Tibial nerve (tissue), 3 donors: ENCODE results near the gene PKNOX2.

Source experiments
- POLR2A ChIP-seq, 2 donors: fragments of 450-650 bp; IDR thresholded peaks; one replicate each; pipeline ENCODE4 v1.6.1; 2017; ENCODE audit warnings: antibody characterized with exemption in 2 of 2, mild to moderate bottlenecking in 2 of 2, moderate library complexity in 2 of 2
- TF ChIP-seq, protein P1 (sequence below), 5 experiments: fragments of 200-600 bp in 3 of 5; fragments of 450-650 bp in 2 of 5; sonication (generic) in 3 of 5; IDR thresholded peaks; one replicate each; pipeline ENCODE4 v1.5.1; 2016 to 2019; ENCODE audit warnings: antibody characterized with exemption in 5 of 5, mild to moderate bottlenecking in 3 of 5, moderate library complexity in 2 of 5

- TF ChIP-seq, protein P1, sequence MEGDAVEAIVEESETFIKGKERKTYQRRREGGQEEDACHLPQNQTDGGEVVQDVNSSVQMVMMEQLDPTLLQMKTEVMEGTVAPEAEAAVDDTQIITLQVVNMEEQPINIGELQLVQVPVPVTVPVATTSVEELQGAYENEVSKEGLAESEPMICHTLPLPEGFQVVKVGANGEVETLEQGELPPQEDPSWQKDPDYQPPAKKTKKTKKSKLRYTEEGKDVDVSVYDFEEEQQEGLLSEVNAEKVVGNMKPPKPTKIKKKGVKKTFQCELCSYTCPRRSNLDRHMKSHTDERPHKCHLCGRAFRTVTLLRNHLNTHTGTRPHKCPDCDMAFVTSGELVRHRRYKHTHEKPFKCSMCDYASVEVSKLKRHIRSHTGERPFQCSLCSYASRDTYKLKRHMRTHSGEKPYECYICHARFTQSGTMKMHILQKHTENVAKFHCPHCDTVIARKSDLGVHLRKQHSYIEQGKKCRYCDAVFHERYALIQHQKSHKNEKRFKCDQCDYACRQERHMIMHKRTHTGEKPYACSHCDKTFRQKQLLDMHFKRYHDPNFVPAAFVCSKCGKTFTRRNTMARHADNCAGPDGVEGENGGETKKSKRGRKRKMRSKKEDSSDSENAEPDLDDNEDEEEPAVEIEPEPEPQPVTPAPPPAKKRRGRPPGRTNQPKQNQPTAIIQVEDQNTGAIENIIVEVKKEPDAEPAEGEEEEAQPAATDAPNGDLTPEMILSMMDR (IDR thresholded peaks at IDR 0.05) = no peak
- TF ChIP-seq POLR2A (IDR thresholded peaks at IDR 0.05) = no peak
Measured at GRCh38 chr11:125180413-125181305, 16.1 kb downstream of the PKNOX2 start.
